Psoas muscle (tissue), 7 donors: Measurements from ENCODE around the gene CYP2W1. TPM values are rescaled to one million over a fixed set of nuclear protein-coding genes. Genes with fewer than 3 reads are reported as not detected.

Source experiments
- polyA plus RNA-seq, 3 donors: library from polyadenylated mRNA; stranded (reverse); fragments of 200-250 nt; gene quantifications; one replicate each; pipeline ENCODE4 v1.2.3, GENCODE V29; 2013
- total RNA-seq, 4 donors: library from RNA; stranded (reverse); fragmentation: NEBNext Ultra II Directional in 2 of 4; extraction: Animal tissue kit (Norgen Biotek cat#: 25700) in 2 of 4; gene quantifications; one replicate each; pipeline versions ENCODE4 v1.2.1 to v1.2.4, GENCODE V29; 2021 to 2023
- donor health status: healthy with polysubstance abuse.
- donor health status: DM: no; HTN: no; CAD: no; lungs with moderate emphysema.
- donor health status: Bipolar disorder and iron deficiency.
- donor health status: healthy.
- donor health status: DM: no; HTN: no; CAD: no.
- donor health status: DM: no; HTN: no; CAD: no.
- donor health status: DM: yes; HTN: yes; CAD: no.

The CYP2W1 gene
- total and polyA plus RNA-seq, 7 donors, result not detected

Other genes starting within 250 kb of the CYP2W1 start
- 100 to 1,000 TPM; 125 to 144 (median 137) TPM for gene SUN1, start 150.7 kb upstream of the CYP2W1 start, total RNA-seq
- gene SUN1, start 150.7 kb upstream of the CYP2W1 start, polyA plus RNA-seq, result 100 to 1,000 TPM in 1 of 3 donors, 10 to 100 TPM in 2; 52.5 to 159 (median 64.6) TPM
- gene GET4, start 106.6 kb upstream of the CYP2W1 start, total RNA-seq, result 10 to 100 TPM; 27.3 to 42.3 (median 29.1) TPM
- 10 to 100 TPM; 36.8 to 51.1 (median 48.3) TPM for gene GET4, start 106.6 kb upstream of the CYP2W1 start, polyA plus RNA-seq
- 1 to 10 TPM in 3 of 4 donors, under 1 TPM in 1; 0.88 to 1.4 (median 1.2) TPM for gene ADAP1, start 28.5 kb upstream of the CYP2W1 start, total RNA-seq
- gene ADAP1, start 28.5 kb upstream of the CYP2W1 start, polyA plus RNA-seq, result under 1 TPM; 0.18 to 0.56 (median 0.56) TPM
- 1 to 10 TPM; 4.5 to 7.9 (median 6.9) TPM for gene COX19, start 7.6 kb upstream of the CYP2W1 start, total RNA-seq
- gene COX19, start 7.6 kb upstream of the CYP2W1 start, polyA plus RNA-seq, result 10 to 100 TPM in 2 of 3 donors, 1 to 10 TPM in 1; 5.6 to 12.2 (median 11.3) TPM
- gene GPR146, start 61.4 kb downstream of the CYP2W1 start, total RNA-seq, result 10 to 100 TPM in 1 of 4 donors, 1 to 10 TPM in 3; 5.0 to 12.1 (median 7.5) TPM
- 10 to 100 TPM in 1 of 3 donors, 1 to 10 TPM in 2; 9.4 to 14.0 (median 9.9) TPM for gene GPR146, start 61.4 kb downstream of the CYP2W1 start, polyA plus RNA-seq
- 1 to 10 TPM; 1.1 to 3.1 (median 1.5) TPM for gene GPER1, start 104.9 kb downstream of the CYP2W1 start, total RNA-seq
- 1 to 10 TPM in 2 of 3 donors, under 1 TPM in 1; 0.90 to 1.5 (median 1.4) TPM for gene GPER1, start 104.9 kb downstream of the CYP2W1 start, polyA plus RNA-seq
- gene ZFAND2A, start 177.0 kb downstream of the CYP2W1 start, total RNA-seq, result 10 to 100 TPM in 1 of 4 donors, 1 to 10 TPM in 3; 5.7 to 18.4 (median 8.9) TPM
- 10 to 100 TPM; 27.4 to 61.1 (median 57.2) TPM for gene ZFAND2A, start 177.0 kb downstream of the CYP2W1 start, polyA plus RNA-seq
- gene UNCX, start 249.7 kb downstream of the CYP2W1 start, total RNA-seq, result not detected
- not detected for gene UNCX, start 249.7 kb downstream of the CYP2W1 start, polyA plus RNA-seq